Smooth muscle cell (in vitro differentiated cells): ENCODE data around the gene BMPR1B. TPM values are rescaled to one million over a fixed set of nuclear protein-coding genes. Genes with fewer than 3 reads are reported as not detected.

Experiments
- DNase-seq: peaks from one replicate; lab custom pipeline; 2025; ENCODE audit not compliant: unreplicated experiment; lab: John Stamatoyannopoulos, UW
- H2AFZ ChIP-seq: fragments of 200-600 bp; sonication (generic); 2 replicates; pipeline ENCODE4 v1.6.0; 2016; ENCODE audit warnings: antibody characterized with exemption, low read depth, mild to moderate bottlenecking
- H3F3A ChIP-seq: fragments of 200-600 bp; sonication (generic); 2 replicates; pipeline ENCODE4 v1.6.0; 2017; ENCODE audit warnings: antibody characterized with exemption, low read depth
- H3K27ac ChIP-seq: fragments of 200-600 bp; sonication (generic); 2 replicates; pipeline ENCODE4 v1.5.1; 2016; ENCODE audit warnings: low read depth, mild to moderate bottlenecking
- H3K27me3 ChIP-seq: fragments of 200-600 bp; sonication (generic); 2 replicates; pipeline ENCODE4 v1.6.1; 2016; ENCODE audit warnings: low read depth, mild to moderate bottlenecking
- H3K36me3 ChIP-seq: fragments of 200-600 bp; sonication (generic); 2 replicates; pipeline ENCODE4 v1.5.1; 2016; ENCODE audit warnings: low read depth
- H3K4me1 ChIP-seq: fragments of 200-600 bp; sonication (generic); 2 replicates; pipeline ENCODE4 v1.5.1; 2016; ENCODE audit warnings: low read depth
- H3K4me2 ChIP-seq: fragments of 200-600 bp; sonication (generic); 2 replicates; pipeline ENCODE4 v1.6.0; 2016; ENCODE audit warnings: mild to moderate bottlenecking
- H3K4me3 ChIP-seq: fragments of 200-600 bp; sonication (generic); 2 replicates; pipeline ENCODE4 v1.5.1; 2016; ENCODE audit warnings: mild to moderate bottlenecking
- H3K79me2 ChIP-seq: fragments of 200-600 bp; sonication (generic); 2 replicates; pipeline ENCODE4 v1.6.0; 2016; ENCODE audit warnings: low read depth, mild to moderate bottlenecking
- H3K9ac ChIP-seq: fragments of 200-600 bp; sonication (generic); 2 replicates; pipeline ENCODE4 v1.6.0; 2016; ENCODE audit warnings: low read depth
- H3K9me3 ChIP-seq: fragments of 200-600 bp; sonication (generic); replicated peaks from 2 replicates; pipeline ENCODE4 v1.5.1; 2016; ENCODE audit warnings: low read depth
- H4K20me1 ChIP-seq: fragments of 200-600 bp; sonication (generic); 2 replicates; pipeline ENCODE4 v1.6.0; 2016; ENCODE audit warnings: low read depth
- CTCF ChIP-seq: fragments of 200-600 bp; sonication (generic); IDR thresholded peaks from 2 replicates; pipeline ENCODE4 v1.5.1; 2017; ENCODE audit warnings: borderline replicate concordance, mild to moderate bottlenecking, antibody characterized with exemption; ENCODE audit not compliant: insufficient read depth, poor library complexity, severe bottlenecking
- WGBS: methylation state at CpG from one replicate; pipeline ENCODE4 v1.1.7; 2016; ENCODE audit warnings: low lambda C conversion rate; 5-methylcytosine and 5-hydroxymethylcytosine counted together
- polyA plus RNA-seq: library from polyadenylated mRNA; unstranded; fragments of >200 nt; fragmentation: Nextera tagmentation; extraction: Ambion mirVana; gene quantifications from 2 replicates; pipeline ENCODE4 v1.2.1, GENCODE V29; 2016
- total RNA-seq: library from RNA; depleted of rRNA; stranded (reverse); fragments of >200 nt; gene quantifications from 2 replicates; pipeline ENCODE4 v1.2.3, GENCODE V29; 2014

The BMPR1B gene
- total and polyA plus RNA-seq, 2 experiments from 2014 or later: 0.03 to 1.2 TPM

- Histone ChIP-seq H2AFZ (no peak overlapping the region), H3K9ac (no peak overlapping the region), H3K4me3 (no peak overlapping the region), H3K4me2 (no peak overlapping the region), H3K36me3 (no peaks in the 10 kb centered on the region), H3K4me1 (no peaks in the 10 kb centered on the region), H3K27ac (no peak overlapping the region), H4K20me1 (no peaks in the 10 kb centered on the region), H3F3A (no peaks in the 10 kb centered on the region), H3K79me2 (no peaks in the 10 kb centered on the region), H3K9me3 (no peaks in the 10 kb centered on the region), H3K27me3 (no peaks in the 10 kb centered on the region)
- 85% methylated on average over 4 of the region's 4 CpGs for WGBS
- TF ChIP-seq CTCF: no peak
- DNase-seq: no peak
These were observed 347.4 kb downstream of the BMPR1B start for GRCh38 chr4:95105112-95105511.

GRCh38 chr4:95105983-95106382, 348.2 kb downstream of the BMPR1B start:
- H3K4me3 ChIP-seq: no peak overlapping the region
- H3K79me2 ChIP-seq: no peaks in the 10 kb centered on the region
- H2AFZ ChIP-seq: no peak overlapping the region
- no peaks in the 10 kb centered on the region for H3K27me3 ChIP-seq
- no peak overlapping the region for H3K4me2 ChIP-seq
- no peaks in the 10 kb centered on the region for H4K20me1 ChIP-seq
- 79% methylated on average over 2 of the region's 2 CpGs for WGBS
- H3K4me1 ChIP-seq: no peaks in the 10 kb centered on the region
- no peaks in the 10 kb centered on the region for H3K9me3 ChIP-seq
- TF ChIP-seq CTCF: no peak
- no peak overlapping the region for H3K9ac ChIP-seq
- DNase-seq: no peak
- H3K36me3 ChIP-seq: no peaks in the 10 kb centered on the region
- H3F3A ChIP-seq: no peaks in the 10 kb centered on the region
- H3K27ac ChIP-seq: no peak overlapping the region

GRCh38 chr4:95106408-95106928, 348.7 kb downstream of the BMPR1B start:
- Histone ChIP-seq H3K36me3 (no peaks in the 10 kb centered on the region), H3K79me2 (no peaks in the 10 kb centered on the region), H3K4me1 (no peaks in the 10 kb centered on the region), H3F3A (no peaks in the 10 kb centered on the region), H3K9me3 (no peaks in the 10 kb centered on the region), H3K27me3 (no peaks in the 10 kb centered on the region), H3K4me3 (no peak overlapping the region), H3K4me2 (peak overlapping the region; percentile 6), H3K9ac (no peak overlapping the region), H2AFZ (no peak overlapping the region), H3K27ac (no peak overlapping the region), H4K20me1 (no peaks in the 10 kb centered on the region)
- WGBS: 55% methylated on average over 2 of the region's 2 CpGs
- no peak for DNase-seq
- no peak for TF ChIP-seq CTCF

DNA sequence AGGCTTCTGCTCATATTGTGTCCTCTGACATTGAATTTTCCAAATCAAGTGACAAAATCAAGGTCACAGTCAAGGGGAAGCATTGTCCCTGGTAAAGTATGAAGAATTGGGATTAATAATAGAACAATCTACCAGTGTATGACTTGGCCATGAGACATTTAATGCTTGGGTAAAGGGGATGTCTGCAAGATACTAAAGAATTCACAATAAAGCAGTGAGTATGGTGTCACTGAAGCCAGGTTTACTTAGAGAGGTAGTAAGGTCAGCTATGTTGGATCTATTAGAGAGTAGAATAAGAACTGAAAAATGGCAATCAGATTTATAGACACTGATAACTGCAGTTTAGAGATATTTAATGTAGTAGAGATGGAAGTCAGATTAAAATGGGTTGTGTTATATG, 349.2 kb downstream of the BMPR1B start:
- Histone ChIP-seq H3K36me3 (no peaks in the 10 kb centered on the region), H4K20me1 (no peaks in the 10 kb centered on the region), H3F3A (no peaks in the 10 kb centered on the region), H3K9ac (no peak overlapping the region), H3K27me3 (no peaks in the 10 kb centered on the region), H3K4me3 (no peak overlapping the region), H3K9me3 (no peaks in the 10 kb centered on the region), H3K4me2 (peak overlapping the region; percentile 6), H2AFZ (no peak overlapping the region), H3K27ac (no peak overlapping the region), H3K79me2 (no peaks in the 10 kb centered on the region), H3K4me1 (no peaks in the 10 kb centered on the region)
- no peak for DNase-seq
- no peak for TF ChIP-seq CTCF
